OCI-M1 (cell line): Measurements from ENCODE around the gene SELENOI.
A peak's percentile ranks its signal among the peaks of the same experiment; 100 is the strongest.
"Not testable (repeated sequence)": the region's sequence is repeated elsewhere in the genome, so short reads cannot be mapped to it uniquely, and the experiment has no call there.

Experiments used
- DNase-seq: peaks from one replicate; lab custom pipeline; 2025; lab: John Stamatoyannopoulos, UW

The SELENOI gene

DNA sequence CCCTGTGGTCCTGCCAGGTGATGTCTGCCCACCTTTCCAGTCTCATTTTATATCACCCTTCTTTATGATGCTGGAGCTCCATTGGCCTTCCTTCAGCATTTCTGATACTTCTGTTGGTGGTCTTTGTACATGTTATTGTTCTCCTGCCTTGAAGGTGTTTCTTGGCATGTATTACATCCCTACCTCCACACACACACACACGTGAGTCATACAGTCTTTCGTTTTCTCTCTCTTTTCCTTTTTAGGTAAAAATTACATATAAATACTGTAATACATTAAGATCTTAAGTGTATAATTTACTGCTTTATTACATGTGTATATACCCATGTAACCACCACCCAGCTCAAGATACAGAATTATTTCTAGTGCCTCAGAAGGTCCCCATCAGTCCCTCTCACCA is 10.8 kb downstream of the SELENOI start:
- no peak for DNase-seq

GRCh38 chr2:26359886-26360473 is 14.0 kb downstream of the SELENOI start:
- no peak for DNase-seq

- no peak for DNase-seq
Measured at GRCh38 chr2:26363323-26363722, 17.4 kb downstream of the SELENOI start.

DNA sequence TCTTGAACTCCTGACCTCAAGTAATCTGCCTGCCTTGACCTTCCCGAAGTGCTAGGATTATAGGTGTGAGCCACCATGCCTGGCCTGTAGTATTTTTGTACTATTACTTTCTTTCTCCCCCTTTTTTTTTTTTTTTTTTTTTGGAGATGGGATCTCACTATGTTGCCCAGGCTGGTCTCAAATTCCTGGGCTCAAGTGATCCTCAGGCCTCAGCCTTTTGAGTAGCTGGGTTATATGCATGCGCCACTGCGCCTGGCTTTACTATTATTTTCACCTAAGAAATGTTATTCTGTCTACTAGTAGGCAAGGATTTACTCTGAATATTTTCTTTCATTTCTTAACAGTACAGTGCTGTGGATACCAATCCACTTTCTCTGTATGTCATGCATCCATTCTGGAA is 18.0 kb downstream of the SELENOI start:
- no peak for DNase-seq

DNA sequence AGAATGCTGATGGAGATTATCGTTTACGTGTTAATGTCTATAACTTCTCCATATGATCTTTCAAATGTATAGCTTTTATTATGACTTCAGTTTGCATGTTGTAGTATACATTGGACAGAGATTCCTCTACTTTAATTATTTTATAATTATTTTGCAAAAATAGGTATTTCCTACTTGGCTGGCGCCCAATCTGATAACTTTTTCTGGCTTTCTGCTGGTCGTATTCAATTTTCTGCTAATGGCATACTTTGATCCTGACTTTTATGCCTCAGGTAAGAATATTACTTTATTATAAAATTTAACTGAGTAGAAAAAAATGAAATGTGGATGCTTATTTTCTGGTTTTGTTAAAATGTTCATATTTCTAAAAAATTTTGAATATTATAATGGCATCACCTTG is 18.7 kb downstream of the SELENOI start:
- no peak for DNase-seq

DNA sequence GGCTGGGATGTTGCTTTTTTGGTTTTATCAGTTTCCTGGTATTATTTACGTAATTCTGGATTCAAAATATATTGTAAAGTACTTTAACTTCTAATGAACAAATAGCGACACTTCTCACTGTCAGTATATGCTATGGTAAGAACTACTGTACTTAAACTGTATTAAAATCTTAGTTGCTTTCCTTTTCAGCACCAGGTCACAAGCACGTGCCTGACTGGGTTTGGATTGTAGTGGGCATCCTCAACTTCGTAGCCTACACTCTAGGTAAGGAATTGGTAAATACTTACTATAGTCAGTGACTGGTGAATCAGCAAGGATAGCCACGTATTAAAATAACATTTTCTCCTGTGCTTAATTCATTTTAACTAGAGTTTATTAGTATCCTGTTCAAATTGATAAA is 21.0 kb downstream of the SELENOI start:
- no peak for DNase-seq

DNA sequence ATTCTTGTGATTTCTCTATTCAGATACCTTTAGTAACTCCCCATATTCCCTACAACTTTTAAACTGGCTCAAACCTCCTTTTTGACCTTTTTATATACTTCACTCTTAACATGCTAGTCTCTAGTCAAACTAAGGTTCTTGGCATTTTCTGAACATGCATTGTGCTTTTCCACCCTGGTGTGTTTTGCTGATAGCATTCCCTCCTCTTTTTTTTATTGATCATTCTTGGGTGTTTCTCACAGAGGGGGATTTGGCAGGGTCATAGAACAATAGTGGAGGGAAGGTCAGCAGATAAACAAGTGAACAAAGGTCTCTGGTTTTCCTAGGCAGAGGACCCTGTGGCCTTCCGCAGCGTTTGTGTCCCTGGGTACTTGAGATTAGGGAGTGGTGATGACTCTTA is 23.7 kb downstream of the SELENOI start:
- DNase-seq, result not testable (repeated sequence)

GRCh38 chr2:26370909-26371308 is 25.0 kb downstream of the SELENOI start:
- DNase-seq, result not testable (repeated sequence)

DNA sequence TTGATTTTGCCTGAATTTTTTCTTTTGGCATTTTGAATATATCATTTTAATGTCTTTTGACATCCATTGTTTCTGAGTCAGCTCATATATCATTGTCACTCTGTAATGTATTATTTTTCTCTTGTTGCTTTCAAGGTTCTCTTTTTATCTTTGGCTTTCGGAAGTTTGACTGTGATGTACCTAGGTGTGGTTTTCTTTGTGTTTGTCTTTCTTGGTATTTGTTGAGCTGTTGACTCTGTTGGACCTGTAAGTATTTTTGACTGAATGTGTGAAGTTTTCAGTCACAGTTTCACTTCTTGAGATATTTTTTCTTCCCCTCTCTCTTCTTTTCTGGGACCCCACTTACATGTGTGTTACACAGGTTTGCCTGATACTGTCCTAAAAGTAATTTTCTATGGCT is 30.9 kb downstream of the SELENOI start:
- no peak for DNase-seq

GRCh38 chr2:26380281-26380680 is 34.3 kb downstream of the SELENOI start:
- no peak for DNase-seq

DNA sequence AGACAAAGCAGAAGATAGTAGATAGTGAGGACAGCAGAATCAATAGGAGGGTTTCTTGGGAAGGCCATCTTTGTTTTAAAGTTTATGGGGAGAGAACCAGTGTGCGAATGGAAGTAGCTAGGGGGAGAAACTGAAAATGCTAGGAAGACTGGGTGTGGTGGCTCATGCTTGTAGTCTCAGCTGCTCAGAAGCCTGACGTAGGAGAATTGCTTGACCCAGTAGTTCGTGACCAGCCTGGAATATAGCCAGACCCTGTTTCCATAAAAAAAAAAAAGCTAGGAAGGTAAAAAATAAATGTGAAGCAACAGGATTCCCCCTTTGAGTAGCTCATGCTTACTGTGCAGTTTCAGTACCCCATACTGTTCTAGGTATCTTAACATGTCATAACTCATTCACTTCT is 36.6 kb downstream of the SELENOI start:
- DNase-seq, result no peak

DNA sequence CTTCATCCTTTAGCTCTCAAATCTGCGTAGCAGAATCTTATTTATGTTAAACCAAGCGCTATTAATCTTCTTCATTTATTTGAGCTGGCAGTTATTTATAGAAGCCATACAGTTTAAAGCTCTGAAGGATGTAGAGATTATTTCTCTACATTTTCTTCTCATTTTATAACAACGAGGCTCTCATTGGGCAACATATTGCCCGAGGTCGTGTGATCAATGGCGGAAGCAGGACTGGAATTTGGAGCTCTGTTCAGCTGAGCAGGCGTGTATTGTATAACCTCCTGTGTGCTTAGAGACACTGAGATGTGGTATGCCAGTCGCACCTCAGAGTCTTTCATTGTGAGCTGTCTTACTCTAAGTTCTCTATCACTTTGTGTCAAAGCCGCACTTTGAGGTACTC is 38.2 kb downstream of the SELENOI start:
- no peak for DNase-seq

GRCh38 chr2:26384597-26384996 is 38.7 kb downstream of the SELENOI start:
- no peak for DNase-seq

- no peak for DNase-seq
Measured at GRCh38 chr2:26387189-26387588, 41.2 kb downstream of the SELENOI start.

DNA sequence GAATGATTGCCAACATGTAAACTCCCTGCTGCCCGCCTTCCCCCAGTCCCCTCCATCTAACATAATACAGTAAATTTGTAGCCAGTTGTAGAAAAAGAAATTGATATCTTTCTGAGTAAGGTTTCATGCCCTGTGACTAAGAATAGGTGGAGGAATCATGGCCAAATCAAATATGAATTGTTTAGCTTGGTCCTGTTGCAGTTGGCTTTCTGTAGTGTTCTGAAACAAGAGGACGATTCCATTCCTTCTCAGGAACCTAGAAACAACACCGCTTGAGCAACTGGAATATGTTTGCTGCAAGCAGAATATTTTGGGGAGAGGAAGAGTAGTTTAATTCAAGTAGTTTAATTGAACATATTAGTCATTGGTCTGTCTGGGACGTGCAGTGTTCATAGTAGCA is 48.8 kb downstream of the SELENOI start:
- DNase-seq, result no peak

DNA sequence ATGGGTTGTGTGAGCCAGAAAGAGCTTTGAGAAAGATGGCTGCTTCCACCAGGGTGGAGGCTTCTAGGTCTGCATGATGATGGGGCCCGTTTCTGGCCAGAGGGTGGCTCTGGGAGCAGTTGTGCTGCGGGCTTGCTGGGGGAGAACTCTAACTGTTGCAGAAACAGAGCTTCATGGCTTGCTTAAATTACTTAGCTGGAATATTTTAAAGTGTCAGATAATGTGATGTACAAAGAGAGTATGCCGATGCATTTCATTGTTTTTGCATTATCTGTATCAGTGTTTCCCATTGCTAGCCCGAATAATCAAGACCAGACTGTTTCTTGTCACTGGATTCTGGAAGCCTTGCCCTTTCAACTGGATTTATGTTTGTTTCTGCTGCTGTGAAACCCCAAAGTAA is 49.5 kb downstream of the SELENOI start:
- no peak for DNase-seq

DNA sequence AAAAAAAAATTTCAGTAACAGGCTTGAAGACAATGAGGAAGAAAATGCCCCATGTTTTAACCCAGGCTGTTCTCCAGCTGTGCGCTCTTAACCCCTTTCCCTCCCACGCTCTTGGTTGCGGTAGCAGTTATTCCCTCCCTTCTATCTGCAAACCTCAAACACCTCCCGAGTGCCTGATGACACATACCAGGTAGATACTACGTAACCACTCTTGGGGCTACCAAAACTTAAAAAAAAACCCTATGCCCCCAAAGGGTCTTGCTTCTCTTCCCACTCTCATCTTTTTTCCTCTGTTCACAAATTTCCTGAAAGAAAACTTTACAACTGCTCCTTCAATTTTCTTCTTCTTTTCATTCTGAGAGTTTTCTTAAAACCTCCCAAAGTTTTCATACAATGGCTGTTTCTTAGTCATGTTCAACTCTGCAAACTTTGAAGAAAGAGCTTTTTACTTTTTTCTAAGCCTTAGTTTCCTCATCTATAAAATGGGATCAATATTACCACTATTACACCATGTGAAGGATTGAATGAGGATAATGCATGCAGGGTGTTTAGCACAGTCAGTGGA is 50.9 kb downstream of the SELENOI start:
- DNase-seq, result peak; percentile 91

DNA sequence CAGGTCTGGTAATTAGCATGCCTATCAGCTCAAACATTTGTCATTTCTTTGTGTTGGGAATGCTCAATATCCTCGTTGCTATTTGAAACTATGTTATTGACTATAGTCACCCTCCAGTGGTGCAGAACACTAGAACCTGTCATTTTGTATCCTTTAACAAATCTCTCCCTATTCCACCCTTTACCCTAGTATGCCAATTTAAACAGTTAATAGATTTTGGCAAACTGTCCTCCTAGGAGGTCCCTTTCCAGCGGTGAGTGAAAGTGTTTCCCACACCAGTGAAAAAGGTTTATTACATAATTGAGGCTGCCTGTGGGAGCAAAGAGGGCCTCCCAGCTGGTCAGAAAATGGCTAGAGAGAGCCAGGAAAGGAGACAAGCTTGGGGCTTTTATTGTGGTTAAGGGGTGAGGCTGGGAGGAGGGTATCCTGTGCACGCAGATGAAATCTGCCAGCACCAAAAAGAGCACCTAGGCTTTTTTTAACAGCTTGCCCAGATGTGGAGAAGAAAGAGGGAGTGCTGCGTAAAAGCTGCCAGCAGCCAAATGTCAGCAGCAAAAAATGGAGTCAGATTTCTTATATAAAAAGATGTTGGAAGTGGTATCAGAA is 53.9 kb downstream of the SELENOI start:
- DNase-seq, result no peak

GRCh38 chr2:26400723-26401122 is 54.8 kb downstream of the SELENOI start:
- no peak for DNase-seq

GRCh38 chr2:26401739-26402541 is 56.0 kb downstream of the SELENOI start, which contains the start of gene DRC1:
DRC1 (plus strand) TSS chr2:26401920; CDS start chr2:26401990, 70 bp downstream.
- no peak for DNase-seq

DNA sequence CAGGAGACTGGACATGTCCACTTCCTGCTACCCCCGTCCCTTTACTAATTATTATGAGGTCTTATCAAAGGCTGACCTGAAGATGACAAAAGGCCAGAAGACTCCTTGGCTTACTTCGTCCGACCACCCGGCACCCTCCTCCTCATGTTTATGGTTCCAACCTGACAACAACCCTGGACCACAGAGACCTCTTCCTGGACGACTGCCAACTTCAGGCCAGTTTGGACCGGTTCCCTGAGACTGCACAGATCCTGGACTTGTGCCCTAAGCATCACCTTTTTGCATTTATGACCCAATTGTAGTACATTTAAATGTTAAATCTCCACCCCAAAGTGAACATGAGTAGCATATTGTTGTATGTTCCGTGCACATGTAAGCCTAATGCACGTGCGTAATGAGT is 61.6 kb downstream of the SELENOI start:
- DNase-seq, result no peak

DNA sequence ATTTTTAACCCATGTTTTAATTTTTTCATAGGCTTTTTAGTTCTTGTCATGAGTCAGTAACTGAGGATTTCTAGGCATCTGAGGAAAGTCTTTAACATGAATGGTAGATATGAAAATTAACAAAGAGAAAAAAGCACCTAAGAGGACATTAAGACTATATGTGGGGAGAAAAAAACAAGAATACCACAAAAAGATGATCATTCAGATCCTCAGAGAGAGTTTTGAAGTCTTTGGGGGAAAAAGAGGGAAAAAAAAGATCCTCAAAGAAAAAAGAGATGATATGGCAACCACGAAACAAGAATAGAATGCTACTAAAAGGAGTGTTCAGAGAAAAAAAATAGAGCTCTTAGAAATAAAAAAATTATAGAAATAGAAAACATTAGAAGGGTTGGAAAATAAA is 63.8 kb downstream of the SELENOI start:
- DNase-seq, result no peak

- DNase-seq, result peak; percentile 54
Measured at GRCh38 chr2:26410764-26411243, 64.9 kb downstream of the SELENOI start.
